Peyer's patch (tissue), 4 donors: ENCODE results near the gene PEX7. TPM values are rescaled to one million over a fixed set of nuclear protein-coding genes. Genes with fewer than 3 reads are reported as not detected.
A peak's percentile ranks its signal among the peaks of the same experiment; 100 is the strongest.

Source experiments
- DNase-seq, 3 donors: peaks; one replicate each; pipeline ENCODE4 v3.0.0-alpha.2; 2017 to 2019
- H3K27ac ChIP-seq, 4 donors: fragments of 200-600 bp; sonication (generic); one replicate each; pipeline ENCODE4 v1.5.1; 2016 to 2019
- H3K27me3 ChIP-seq, 2 donors: fragments of 200-600 bp; sonication (generic); one replicate each; pipeline ENCODE4 v1.5.1; 2019
- H3K36me3 ChIP-seq, 3 donors: fragments of 200-600 bp; sonication (generic); one replicate each; pipeline ENCODE4 v1.5.1; 2016 to 2019
- H3K4me1 ChIP-seq, 4 donors: fragments of 200-600 bp; sonication (generic); one replicate each; pipeline ENCODE4 v1.5.1; 2016 to 2019
- H3K4me3 ChIP-seq, 4 donors: fragments of 200-600 bp; sonication (generic); 1 replicate in 3 of 4; 2 replicates in 1 of 4; pipeline ENCODE4 v1.5.1; 2016 to 2019; ENCODE audit warnings: mild to moderate bottlenecking in 1 of 4
- H3K9me3 ChIP-seq, 4 donors: fragments of 200-600 bp; sonication (generic); one replicate each; pipeline ENCODE4 v1.5.1; 2016 to 2019; ENCODE audit warnings: mild to moderate bottlenecking in 1 of 4
- POLR2A ChIP-seq, 2 donors: fragments of 450-650 bp; IDR thresholded peaks; one replicate each; pipeline ENCODE4 v1.5.1; 2017; ENCODE audit warnings: antibody characterized with exemption in 2 of 2, mild to moderate bottlenecking in 2 of 2, moderate library complexity in 2 of 2
- total RNA-seq, 4 donors: library from RNA; depleted of rRNA; stranded (reverse); fragments of >200 nt; gene quantifications; one replicate each; pipeline ENCODE4 v1.1.0, GENCODE V29; 2016
- TF ChIP-seq, protein P1 (sequence below), 6 experiments: fragments of 450-650 bp in 4 of 6; fragments of 200-600 bp in 2 of 6; sonication (generic) in 1 of 6; IDR thresholded peaks; one replicate each; pipeline ENCODE4 v1.5.1; 2017 to 2019; ENCODE audit warnings: antibody characterized with exemption in 6 of 6, mild to moderate bottlenecking in 3 of 6, moderate library complexity in 1 of 6

PEX7 gene
- total RNA-seq, 4 donors from 2014 or later = 3.0 to 7.1 (median 6.3) TPM

DNA sequence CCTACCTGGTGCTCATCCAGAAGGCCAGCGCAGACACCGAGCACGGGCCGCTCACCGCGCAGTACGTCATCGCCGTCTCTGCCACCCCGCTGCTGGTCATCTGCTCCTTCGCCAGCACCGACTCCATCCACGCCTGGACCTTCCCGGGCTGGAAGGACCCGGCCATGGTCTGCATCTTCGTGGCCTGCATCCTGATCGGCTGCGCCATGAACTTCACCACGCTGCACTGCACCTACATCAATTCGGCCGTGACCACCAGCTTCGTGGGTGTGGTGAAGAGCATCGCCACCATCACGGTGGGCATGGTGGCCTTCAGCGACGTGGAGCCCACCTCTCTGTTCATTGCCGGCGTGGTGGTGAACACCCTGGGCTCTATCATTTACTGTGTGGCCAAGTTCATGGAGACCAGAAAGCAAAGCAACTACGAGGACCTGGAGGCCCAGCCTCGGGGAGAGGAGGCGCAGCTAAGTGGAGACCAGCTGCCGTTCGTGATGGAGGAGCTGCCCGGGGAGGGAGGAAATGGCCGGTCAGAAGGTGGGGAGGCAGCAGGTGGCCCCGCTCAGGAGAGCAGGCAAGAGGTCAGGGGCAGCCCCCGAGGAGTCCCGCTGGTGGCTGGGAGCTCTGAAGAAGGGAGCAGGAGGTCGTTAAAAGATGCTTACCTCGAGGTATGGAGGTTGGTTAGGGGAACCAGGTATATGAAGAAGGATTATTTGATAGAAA, 101.7 kb downstream of the PEX7 start:
- no peak for TF ChIP-seq POLR2A (IDR thresholded peaks at IDR 0.05)
- TF ChIP-seq, protein P1, sequence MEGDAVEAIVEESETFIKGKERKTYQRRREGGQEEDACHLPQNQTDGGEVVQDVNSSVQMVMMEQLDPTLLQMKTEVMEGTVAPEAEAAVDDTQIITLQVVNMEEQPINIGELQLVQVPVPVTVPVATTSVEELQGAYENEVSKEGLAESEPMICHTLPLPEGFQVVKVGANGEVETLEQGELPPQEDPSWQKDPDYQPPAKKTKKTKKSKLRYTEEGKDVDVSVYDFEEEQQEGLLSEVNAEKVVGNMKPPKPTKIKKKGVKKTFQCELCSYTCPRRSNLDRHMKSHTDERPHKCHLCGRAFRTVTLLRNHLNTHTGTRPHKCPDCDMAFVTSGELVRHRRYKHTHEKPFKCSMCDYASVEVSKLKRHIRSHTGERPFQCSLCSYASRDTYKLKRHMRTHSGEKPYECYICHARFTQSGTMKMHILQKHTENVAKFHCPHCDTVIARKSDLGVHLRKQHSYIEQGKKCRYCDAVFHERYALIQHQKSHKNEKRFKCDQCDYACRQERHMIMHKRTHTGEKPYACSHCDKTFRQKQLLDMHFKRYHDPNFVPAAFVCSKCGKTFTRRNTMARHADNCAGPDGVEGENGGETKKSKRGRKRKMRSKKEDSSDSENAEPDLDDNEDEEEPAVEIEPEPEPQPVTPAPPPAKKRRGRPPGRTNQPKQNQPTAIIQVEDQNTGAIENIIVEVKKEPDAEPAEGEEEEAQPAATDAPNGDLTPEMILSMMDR (IDR thresholded peaks at IDR 0.05) = no peak
- H3K4me1 ChIP-seq = peaks cover 7 to 36% (median 24%) of the 10 kb centered on the region in 4 donors
- H3K36me3 ChIP-seq = no peaks in the 10 kb centered on the region
- no peaks in the 10 kb centered on the region for H3K9me3 ChIP-seq
- no peak overlapping the region for H3K27ac ChIP-seq
- peaks cover 0 to 27% of the 10 kb centered on the region in 2 donors for H3K27me3 ChIP-seq
- H3K4me3 ChIP-seq = no peak overlapping the region
- no peak for DNase-seq

DNA sequence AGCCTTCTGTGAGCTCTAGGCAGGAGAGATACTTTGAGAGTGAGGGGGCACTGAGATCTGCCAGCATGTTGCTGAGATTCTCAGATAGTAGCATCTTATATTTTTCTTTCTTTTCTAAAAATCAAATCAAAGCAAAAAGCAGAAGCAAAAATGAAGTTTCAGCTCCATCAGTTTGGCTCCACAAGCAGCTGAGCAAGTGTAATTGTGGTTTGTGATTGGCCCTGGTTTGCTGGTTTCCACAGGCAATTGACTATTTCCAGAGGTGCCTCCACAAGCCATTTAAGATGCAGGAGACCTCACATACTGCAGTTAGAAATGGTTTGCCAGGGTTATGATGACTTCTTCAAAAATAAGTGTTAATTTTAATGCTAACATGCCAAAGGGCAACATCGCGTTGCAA, 104.0 kb downstream of the PEX7 start:
- Histone ChIP-seq H3K9me3 (no peaks in the 10 kb centered on the region), H3K27ac (no peak overlapping the region), H3K4me3 (no peak overlapping the region), H3K36me3 (no peaks in the 10 kb centered on the region), H3K27me3 (peaks cover 0 to 24% of the 10 kb centered on the region in 2 donors), H3K4me1 (peaks cover 4 to 24% (median 17%) of the 10 kb centered on the region in 4 donors)
- TF ChIP-seq, protein P1 (IDR thresholded peaks at IDR 0.05) = no peak
- TF ChIP-seq POLR2A (IDR thresholded peaks at IDR 0.05) = no peak
- DNase-seq = no peak

DNA sequence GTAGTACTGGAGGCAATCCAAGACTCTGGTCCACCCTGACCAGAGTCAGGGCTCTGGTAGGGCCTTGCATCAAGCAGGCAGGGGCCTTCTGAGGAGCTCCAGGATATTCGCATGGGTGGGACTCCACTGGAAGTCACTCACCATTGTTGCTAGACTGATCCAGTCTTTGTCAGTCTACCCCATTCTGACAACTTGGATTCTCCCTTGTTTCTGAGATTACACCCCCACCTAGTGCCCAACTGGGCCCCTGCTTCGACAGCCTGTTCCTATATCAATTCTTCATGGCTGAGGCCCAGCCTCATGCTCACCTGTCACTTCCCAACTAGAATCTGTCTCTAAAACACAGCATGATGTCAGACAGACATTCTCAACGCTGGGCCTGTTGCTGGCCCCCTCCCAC, 104.9 kb downstream of the PEX7 start:
- H3K4me3 ChIP-seq = no peak overlapping the region
- H3K27me3 ChIP-seq = peaks cover 0 to 17% of the 10 kb centered on the region in 2 donors
- H3K9me3 ChIP-seq = no peaks in the 10 kb centered on the region
- H3K36me3 ChIP-seq = no peaks in the 10 kb centered on the region
- peaks cover 4 to 15% (median 13%) of the 10 kb centered on the region in 4 donors for H3K4me1 ChIP-seq
- no peak overlapping the region for H3K27ac ChIP-seq
- TF ChIP-seq POLR2A (IDR thresholded peaks at IDR 0.05) = no peak
- TF ChIP-seq, protein P1 (IDR thresholded peaks at IDR 0.05) = peak in 1 of 6 experiments; percentile 5
- DNase-seq = no peak

DNA sequence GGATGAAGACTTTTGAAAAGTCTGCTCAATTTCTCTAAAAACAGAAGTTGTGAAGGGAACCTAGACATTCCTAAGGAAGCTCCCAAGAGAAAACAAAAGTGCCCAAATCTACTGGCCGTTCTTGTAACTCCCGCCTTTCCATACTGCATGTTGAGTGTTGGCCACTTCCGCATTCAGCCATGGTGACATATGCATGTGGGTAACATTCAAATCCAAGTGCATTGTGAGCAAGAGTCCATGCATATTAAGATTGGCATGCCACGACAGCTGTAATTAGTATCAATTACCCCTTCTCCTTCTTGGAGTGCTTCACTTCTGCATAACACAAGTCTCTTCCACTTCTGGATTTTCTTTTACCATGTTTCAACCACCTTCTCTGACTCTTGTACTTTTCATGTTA, 108.1 kb downstream of the PEX7 start:
- no peak for DNase-seq
- H3K4me3 ChIP-seq = no peak overlapping the region
- H3K36me3 ChIP-seq = no peaks in the 10 kb centered on the region
- no peaks in the 10 kb centered on the region for H3K27me3 ChIP-seq
- no peaks in the 10 kb centered on the region for H3K4me1 ChIP-seq
- no peak overlapping the region for H3K27ac ChIP-seq
- H3K9me3 ChIP-seq = no peaks in the 10 kb centered on the region
- TF ChIP-seq, protein P1 (IDR thresholded peaks at IDR 0.05) = no peak
- no peak for TF ChIP-seq POLR2A (IDR thresholded peaks at IDR 0.05)

DNA sequence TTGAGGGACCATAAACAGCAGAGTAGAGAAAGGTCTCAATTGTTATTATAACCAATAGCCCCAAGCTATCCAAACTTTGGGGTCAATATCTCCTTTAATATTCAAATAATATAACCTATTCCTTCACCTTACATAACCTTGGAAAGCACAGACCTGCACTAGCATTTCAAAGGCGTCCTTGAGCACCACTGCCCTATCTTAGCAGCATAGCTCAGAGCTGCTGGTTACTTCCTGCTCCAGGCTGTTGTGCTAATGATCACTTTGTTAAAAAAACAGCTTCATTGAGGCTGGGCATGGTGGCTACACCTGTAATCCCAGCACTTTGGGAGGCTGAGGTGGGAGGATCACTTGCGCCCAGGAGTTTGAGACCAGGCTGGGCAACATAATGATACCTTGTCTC, 110.2 kb downstream of the PEX7 start:
- no peaks in the 10 kb centered on the region for H3K4me1 ChIP-seq
- no peak overlapping the region for H3K4me3 ChIP-seq
- TF ChIP-seq POLR2A (IDR thresholded peaks at IDR 0.05) = no peak
- TF ChIP-seq, protein P1 (IDR thresholded peaks at IDR 0.05) = no peak
- H3K27ac ChIP-seq = no peak overlapping the region
- H3K27me3 ChIP-seq = no peaks in the 10 kb centered on the region
- H3K9me3 ChIP-seq = no peaks in the 10 kb centered on the region
- H3K36me3 ChIP-seq = no peaks in the 10 kb centered on the region
- no peak for DNase-seq
